SH-SY5Y (cell line): Measurements from ENCODE around the gene POLN.

ENCODE experiments used
- GATA2 ChIP-seq: IDR thresholded peaks from 2 replicates; pipeline ENCODE4 v1.6.1; 2011; ENCODE audit warnings: mild to moderate bottlenecking, low read depth, low read length
- GATA3 ChIP-seq: IDR thresholded peaks from 2 replicates; pipeline ENCODE4 v1.6.1; 2011; ENCODE audit warnings: low read depth, mild to moderate bottlenecking, low read length, moderate library complexity

DNA sequence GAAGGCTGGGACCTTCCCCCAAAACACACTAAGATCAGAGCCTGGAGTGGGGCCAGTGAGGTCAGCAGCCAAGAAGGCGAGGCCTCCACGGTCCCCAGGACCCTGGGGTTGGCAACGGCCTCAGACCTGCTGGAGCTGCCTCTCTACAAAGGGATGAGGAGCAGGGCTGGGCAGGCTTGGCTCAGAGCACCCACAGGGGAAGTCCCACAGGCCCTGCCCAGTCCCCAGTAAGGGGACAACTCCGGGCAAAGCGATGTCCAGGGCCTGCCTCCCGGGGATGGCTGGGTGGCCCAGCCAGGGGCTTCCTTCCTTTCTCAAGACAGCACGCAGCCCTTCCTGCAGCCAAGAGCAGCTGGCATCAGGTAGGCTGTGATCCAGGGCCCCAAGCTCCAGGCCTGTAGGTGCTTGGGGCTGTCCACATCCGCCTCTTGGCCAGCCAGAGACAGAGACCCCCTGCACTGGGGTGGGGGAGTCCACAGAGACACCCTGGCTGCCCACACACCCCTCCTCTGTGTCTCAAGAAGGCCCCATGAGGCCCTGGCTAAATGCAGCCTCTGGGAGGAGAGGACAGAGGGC, 14.3 kb upstream of the POLN start:
- TF ChIP-seq GATA3 (no peak), GATA2 (no peak)
